Measurements from ENCODE around the gene EVA1B.

The EVA1B gene

DNA sequence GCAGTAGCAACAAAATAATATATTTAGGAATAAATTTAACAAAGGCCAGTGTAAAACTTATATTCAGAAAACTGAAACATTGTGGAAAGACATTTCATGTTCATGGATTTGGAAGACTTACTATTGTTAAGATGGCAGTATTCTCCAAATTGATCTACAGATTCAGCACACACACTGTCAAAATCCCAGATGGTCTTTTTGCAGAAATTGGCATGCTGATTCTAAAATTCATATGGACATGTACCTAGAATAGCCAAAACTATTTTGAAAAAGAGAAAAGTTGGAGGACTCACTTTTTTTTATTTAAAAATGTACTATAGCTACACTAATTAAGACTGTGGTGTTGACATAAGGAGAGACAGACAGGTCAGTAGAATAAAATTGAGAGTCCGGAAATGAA lies 49.2 kb downstream of the EVA1B start:
- no peak for DNase-seq

- no peak for DNase-seq
Measured at GRCh38 chr1:36273024-36273423, 50.4 kb downstream of the EVA1B start.

Measured in KG1 (cell line).